GM18505 (cell line): ENCODE measurements around the gene PARD6B.
A peak's percentile ranks its signal among the peaks of the same experiment; 100 is the strongest.

Source experiments
- ATAC-seq: cut with Tn5 transposase; IDR thresholded peaks from one replicate; pipeline ENCODE4 v1.9.1; 2021; ENCODE audit not compliant: unreplicated experiment
- POLR2A ChIP-seq: IDR thresholded peaks from 4 replicates; pipeline ENCODE4 v1.6.1; 2011; ENCODE audit warnings: borderline replicate concordance; ENCODE audit not compliant: insufficient read depth, insufficient read length; ENCODE audit errors: extremely low read depth

PARD6B gene

GRCh38 chr20:50724112-50724725 is 7.2 kb upstream of the PARD6B start:
- no peak for ATAC-seq
- no peak for TF ChIP-seq POLR2A

DNA sequence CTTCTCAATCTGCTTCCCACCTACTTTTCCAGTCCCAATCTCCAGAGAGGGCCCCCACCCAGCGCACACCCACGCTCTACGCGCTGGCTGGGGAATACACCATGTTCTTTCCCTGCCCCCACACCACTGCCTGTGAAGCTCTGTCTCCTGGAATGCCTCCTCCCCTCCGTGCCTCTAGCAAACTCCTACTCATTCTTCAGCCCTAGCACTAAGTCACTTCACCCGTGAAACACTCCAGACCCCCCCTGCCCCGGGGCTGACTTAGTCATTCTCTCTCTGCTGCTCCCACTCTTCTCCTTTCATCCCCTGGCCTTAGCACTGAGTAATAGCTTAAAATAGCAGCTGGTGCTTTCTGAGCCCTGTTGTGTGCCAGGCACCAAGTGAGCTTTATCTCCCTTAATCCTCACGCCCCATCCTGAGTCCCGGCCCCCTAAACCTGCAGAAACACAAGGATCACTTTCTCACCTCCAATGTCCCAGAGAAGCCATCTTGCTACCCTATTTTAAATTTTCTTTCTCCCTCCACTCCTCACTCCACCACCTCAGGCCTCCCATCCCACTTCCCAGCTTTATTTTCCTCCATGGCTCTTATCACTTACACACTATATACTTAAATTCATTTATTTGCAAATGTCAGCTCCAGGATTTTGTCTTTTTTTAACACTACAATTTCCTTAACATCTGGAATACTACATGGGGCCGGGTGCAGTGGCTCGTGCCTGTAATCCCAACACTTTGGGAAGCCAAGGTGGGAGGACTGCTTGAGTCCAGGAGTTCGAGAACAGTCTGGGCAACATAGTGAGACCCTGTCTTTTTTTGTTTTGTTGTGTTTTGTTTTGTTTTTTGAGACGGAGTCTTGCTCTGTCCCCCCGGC is 6.3 kb upstream of the PARD6B start:
- no peak for ATAC-seq
- TF ChIP-seq POLR2A: no peak

DNA sequence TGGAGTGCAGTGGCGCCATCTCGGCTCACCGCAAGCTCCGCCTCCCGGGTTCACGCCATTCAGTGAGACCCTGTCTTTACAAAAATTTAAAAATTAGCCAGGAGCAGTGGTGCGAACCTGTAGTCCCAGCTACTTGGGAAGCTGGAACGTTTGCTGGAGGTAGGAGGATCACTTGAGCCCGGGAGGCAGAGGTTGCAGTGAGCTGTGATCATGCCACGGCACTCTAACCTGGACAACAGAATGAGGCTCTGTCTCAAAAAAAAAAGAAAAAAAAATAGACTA is 5.7 kb upstream of the PARD6B start:
- ATAC-seq: no peak
- TF ChIP-seq POLR2A: no peak

DNA sequence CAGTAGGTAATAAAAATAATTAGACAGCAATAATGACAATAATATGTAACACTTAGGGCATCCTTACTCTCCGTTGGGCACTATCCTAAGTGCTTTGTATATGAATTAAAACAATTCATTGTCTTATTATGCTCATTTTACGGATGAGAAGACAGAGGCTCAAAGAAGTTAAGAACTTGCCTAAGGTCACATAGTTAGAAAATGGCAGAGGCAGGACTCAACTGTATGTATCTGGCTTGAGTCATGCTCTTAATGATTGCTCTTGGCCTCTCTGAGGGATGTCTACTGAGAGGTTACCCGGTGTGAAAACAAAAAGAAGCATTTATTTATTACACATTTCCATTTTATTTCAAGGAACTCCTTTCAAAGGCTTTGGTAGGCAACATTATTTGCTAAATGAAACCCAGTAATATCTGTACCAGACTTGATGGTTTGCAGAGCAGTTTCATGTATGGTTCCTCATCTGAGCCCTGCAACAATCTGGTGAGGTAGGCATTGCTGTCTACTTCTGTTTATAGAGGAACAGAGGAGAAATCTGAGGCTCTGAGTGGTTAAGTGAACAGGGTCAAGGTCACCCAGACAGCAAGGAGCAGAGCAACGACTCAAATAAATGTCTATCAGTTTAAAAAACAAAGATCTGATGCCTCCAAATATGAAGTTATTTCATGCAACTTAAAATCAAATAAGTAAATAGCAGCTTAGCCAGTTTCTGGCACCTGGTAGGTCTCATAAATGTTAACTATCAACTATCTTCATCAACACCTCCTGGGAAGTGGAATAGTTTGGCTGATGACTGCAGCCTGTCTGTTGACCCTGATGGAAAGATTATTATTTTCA is 4.2 kb upstream of the PARD6B start:
- no peak for ATAC-seq
- no peak for TF ChIP-seq POLR2A

DNA sequence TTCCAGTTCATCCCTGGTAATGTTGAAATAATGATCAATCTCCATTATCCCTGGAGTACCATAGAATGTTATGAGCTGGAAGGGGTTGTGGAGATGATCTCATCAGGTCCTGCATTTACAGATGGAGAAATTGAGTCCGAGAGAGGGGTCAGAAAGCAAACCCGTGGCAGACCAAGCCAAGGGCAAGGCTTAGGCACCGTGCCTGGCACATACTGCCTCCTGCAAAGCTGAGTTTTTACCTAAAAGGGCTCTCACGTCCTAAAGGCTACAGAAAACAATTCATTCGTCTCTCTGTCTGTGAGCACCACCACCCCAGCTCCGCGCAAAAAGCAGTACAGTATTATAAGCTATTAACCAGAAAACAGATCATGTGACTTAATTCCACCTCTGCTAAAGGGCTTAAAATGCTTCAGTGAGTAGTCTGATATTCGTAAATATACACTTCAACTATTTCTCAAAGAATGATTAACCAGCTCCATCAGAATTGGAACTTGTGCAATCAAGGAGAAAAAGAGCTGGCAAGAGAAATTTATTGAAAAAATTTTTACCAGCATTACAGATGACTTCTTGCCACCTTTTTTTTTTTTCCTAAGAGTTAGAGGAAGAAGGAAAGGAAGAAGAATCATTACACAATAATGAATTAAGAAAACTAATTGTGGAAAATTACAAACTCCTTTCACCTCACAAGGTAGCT is 3.4 kb upstream of the PARD6B start:
- no peak for ATAC-seq
- no peak for TF ChIP-seq POLR2A

DNA sequence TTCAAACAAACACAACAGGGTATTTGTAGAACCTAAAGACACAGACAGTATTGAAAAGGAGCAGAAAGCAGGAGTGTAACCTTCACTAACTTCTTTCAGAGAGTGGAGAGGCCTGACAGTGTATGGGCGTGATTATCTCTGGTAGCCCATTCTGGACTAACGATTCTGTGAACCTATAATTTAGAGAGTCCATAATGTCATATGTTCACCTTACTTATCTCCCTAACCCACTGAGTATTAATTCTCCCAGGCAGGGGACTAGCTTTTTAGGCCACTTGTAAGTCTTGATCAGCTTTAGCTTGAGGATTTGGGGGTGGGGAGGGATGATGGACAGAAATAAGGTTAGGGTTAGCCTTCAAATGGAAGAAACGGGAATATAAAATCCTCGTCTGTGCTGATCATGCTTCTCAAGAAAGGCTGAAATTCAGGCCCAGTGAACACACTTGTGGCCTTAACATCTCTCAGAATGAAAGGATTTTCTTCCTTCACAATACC is 2.8 kb upstream of the PARD6B start:
- no peak for ATAC-seq

DNA sequence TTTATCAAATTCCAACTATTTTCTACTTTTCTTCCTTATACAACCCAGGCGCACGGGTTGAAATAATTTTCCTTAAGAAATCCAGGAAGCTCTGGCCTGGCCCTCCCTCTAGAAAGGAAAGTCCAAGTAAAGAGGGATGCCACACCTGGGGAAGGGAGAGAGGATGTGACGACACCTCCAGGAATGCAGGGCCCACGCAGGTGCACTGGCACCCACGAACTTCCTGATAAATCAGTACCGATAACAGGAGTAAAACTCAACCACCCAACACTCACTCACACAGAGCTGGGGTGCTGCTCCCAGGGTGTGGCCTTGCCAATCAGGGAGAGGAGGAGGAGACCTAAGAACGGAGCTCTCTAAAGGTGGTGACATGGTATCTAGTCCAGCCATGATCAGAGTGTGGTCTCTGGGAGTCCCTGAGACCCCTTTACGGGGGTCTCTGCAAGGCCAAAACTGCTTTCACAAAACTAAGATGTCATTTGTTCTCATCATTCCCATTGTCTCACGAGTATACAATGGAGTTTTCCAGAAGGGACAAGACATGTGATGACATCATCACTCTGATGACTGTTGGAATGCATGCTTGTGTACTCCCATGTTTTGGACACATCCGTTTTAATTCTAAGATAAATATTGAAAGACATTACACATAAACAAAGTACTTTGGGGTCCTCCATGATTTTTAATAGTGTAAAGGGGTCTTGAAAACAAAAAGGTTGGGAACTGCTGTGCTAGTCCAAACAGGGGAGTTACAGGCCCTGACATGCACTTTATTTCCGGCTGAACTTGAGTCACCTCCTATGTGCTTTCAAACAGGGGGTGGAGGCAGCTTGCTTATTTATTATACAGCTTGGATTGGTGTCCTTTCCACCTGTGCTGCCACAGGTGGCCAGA is 2.2 kb upstream of the PARD6B start:
- no peak for TF ChIP-seq POLR2A
- ATAC-seq: no peak

More for the DNA sequence above, 2.8 kb upstream of the PARD6B start:
- TF ChIP-seq POLR2A: no peak

- TF ChIP-seq POLR2A: no peak
- ATAC-seq: no peak
Observed at GRCh38 chr20:50729901-50730764, 1.2 kb upstream of the PARD6B start.

- TF ChIP-seq POLR2A: peak; percentile 61
- ATAC-seq: no peak
Observed at GRCh38 chr20:50730765-50731054, 670 bp upstream of the PARD6B start.

GRCh38 chr20:50731930-50732690 is 730 bp downstream of the PARD6B start:
- TF ChIP-seq POLR2A: no peak
- no peak for ATAC-seq
